IMR-90 (cell line): ENCODE data around the gene NTF3. TPM values are rescaled to one million over a fixed set of nuclear protein-coding genes. Genes with fewer than 3 reads are reported as not detected.

Source experiments
- ATAC-seq: fragments of 200-7000 bp; cut with Tn5 transposase; 2 replicates; pipeline ENCODE4 v1.9.1; 2020; ENCODE audit warnings: low read depth, mild to moderate bottlenecking, moderate library complexity
- BruUV-seq: library from RNA; stranded (reverse); fragments of 400-500 nt; replicated peaks from 2 replicates; lab custom pipeline; 2021; lab: Mats Ljungman, UMichigan
- CTCF ChIA-PET: fragments of 300-600 bp; formaldehyde crosslinking; extraction: SDS; loops from one replicate; lab custom pipeline; 2021; ENCODE audit warnings: antibody characterized with exemption; lab: Yijun Ruan, JAX
- POLR2A ChIA-PET: fragments of 300-600 bp; sonication (Branson Sonifier 250); formaldehyde crosslinking; loops from one replicate; lab custom pipeline; 2022; ENCODE audit warnings: antibody characterized with exemption; ENCODE audit not compliant: unreplicated experiment; lab: Charles Lee
- DNase-seq: peaks from one replicate; pipeline ENCODE4 v3.0.0; 2013
- H2AFZ ChIP-seq: replicated peaks from 2 replicates; pipeline ENCODE3; 2013; ENCODE audit warnings: low read length, mild to moderate bottlenecking; ENCODE audit not compliant: poor library complexity
- H2AK5ac ChIP-seq: 2 replicates; pipeline ENCODE4 v1.6.1; 2013; ENCODE audit warnings: low read depth, low read length, inconsistent platforms
- H2AK9ac ChIP-seq: replicated peaks from 2 replicates; pipeline ENCODE3; 2013; ENCODE audit warnings: mild to moderate bottlenecking, low read depth, low read length, moderate library complexity; ENCODE audit not compliant: poor library complexity
- H2BK120ac ChIP-seq: 2 replicates; pipeline ENCODE4 v1.6.1; 2013; ENCODE audit warnings: low read depth, low read length, inconsistent platforms
- H2BK15ac ChIP-seq: 3 replicates; pipeline ENCODE4 v1.6.1; 2013; ENCODE audit warnings: low read depth, low read length, inconsistent platforms
- H2BK20ac ChIP-seq: 2 replicates; pipeline ENCODE4 v1.6.1; 2013; ENCODE audit warnings: low read depth, mild to moderate bottlenecking, inconsistent platforms, low read length, moderate library complexity
- H2BK5ac ChIP-seq: 2 replicates; pipeline ENCODE4 v1.6.1; 2013; ENCODE audit warnings: mild to moderate bottlenecking, low read depth, low read length, inconsistent platforms; ENCODE audit not compliant: poor library complexity, severe bottlenecking
- H3K14ac ChIP-seq: replicated peaks from 2 replicates; pipeline ENCODE4 v1.6.1; 2013; ENCODE audit warnings: low read depth, low read length, inconsistent platforms
- H3K18ac ChIP-seq: 2 replicates; pipeline ENCODE4 v1.6.1; 2013; ENCODE audit warnings: low read depth, low read length, control low read depth
- H3K23ac ChIP-seq: 2 replicates; pipeline ENCODE4 v1.6.1; 2013; ENCODE audit warnings: low read depth, low read length, inconsistent platforms
- H3K27ac ChIP-seq: 2 replicates; pipeline ENCODE4 v1.5.1; 2013; ENCODE audit warnings: mild to moderate bottlenecking, control low read depth, low read length; ENCODE audit not compliant: insufficient read depth
- H3K27me3 ChIP-seq: 2 replicates; pipeline ENCODE4 v1.6.1; 2013; ENCODE audit warnings: low read length; ENCODE audit not compliant: control insufficient read depth, insufficient read depth
- H3K36me3 ChIP-seq: 2 replicates; pipeline ENCODE4 v1.6.1; 2013; ENCODE audit warnings: low read length, mixed read lengths; ENCODE audit not compliant: control insufficient read depth, insufficient read depth
- H3K4ac ChIP-seq: 2 replicates; pipeline ENCODE4 v1.6.1; 2013; ENCODE audit warnings: low read depth, low read length, inconsistent platforms
- H3K4me1 ChIP-seq: 2 replicates; pipeline ENCODE4 v1.6.1; 2013; ENCODE audit warnings: low read length, mixed read lengths; ENCODE audit not compliant: control insufficient read depth, insufficient read depth
- H3K4me2 ChIP-seq: 2 replicates; pipeline ENCODE4 v1.6.1; 2013; ENCODE audit warnings: low read depth, mild to moderate bottlenecking, control low read depth, low read length, moderate library complexity
- H3K4me3 ChIP-seq: 2 replicates; pipeline ENCODE4 v1.5.1; 2013; ENCODE audit warnings: low read depth, mild to moderate bottlenecking, control low read depth, low read length, moderate library complexity; ENCODE audit not compliant: insufficient read depth
- H3K56ac ChIP-seq: 2 replicates; pipeline ENCODE4 v1.6.1; 2013; ENCODE audit warnings: low read length, inconsistent platforms; ENCODE audit not compliant: insufficient read depth; ENCODE audit errors: extremely low read depth
- H3K79me1 ChIP-seq, 2 experiments: 2 replicates each; pipeline ENCODE4 v1.6.1; 2013; ENCODE audit warnings: low read length in 2 of 2, inconsistent platforms in 1 of 2, low read depth in 1 of 2
- H3K9ac ChIP-seq: 2 replicates; pipeline ENCODE4 v1.6.1; 2013; ENCODE audit warnings: low read depth, low read length, control low read depth
- H3K9me1 ChIP-seq: 2 replicates; pipeline ENCODE4 v1.6.1; 2013; ENCODE audit warnings: low read length, inconsistent platforms; ENCODE audit not compliant: insufficient read depth
- H3K9me3 ChIP-seq: 2 replicates; pipeline ENCODE4 v1.6.1; 2013; ENCODE audit warnings: low read length; ENCODE audit not compliant: control insufficient read depth, insufficient read depth
- H4K20me1 ChIP-seq: 2 replicates; pipeline ENCODE4 v1.6.1; 2013; ENCODE audit warnings: low read length, inconsistent platforms; ENCODE audit not compliant: insufficient read depth
- H4K5ac ChIP-seq: 2 replicates; pipeline ENCODE4 v1.6.1; 2013; ENCODE audit warnings: mild to moderate bottlenecking, low read depth, low read length, control low read depth
- H4K8ac ChIP-seq, 2 experiments: 2 replicates each; pipeline ENCODE4 v1.6.1; 2013; ENCODE audit warnings: low read depth in 2 of 2, low read length in 2 of 2, control low read depth in 1 of 2, inconsistent platforms in 1 of 2
- H4K91ac ChIP-seq: 2 replicates; pipeline ENCODE4 v1.6.1; 2013; ENCODE audit warnings: low read depth, low read length, inconsistent platforms; ENCODE audit not compliant: insufficient read depth
- BHLHE40 ChIP-seq: fragments of 150-350 bp; IDR thresholded peaks from 2 replicates; pipeline ENCODE4 v1.6.1; 2016; ENCODE audit warnings: mild to moderate bottlenecking, low read depth, low read length
- CEBPB ChIP-seq: IDR thresholded peaks from 2 replicates; pipeline ENCODE4 v1.6.1; 2012; ENCODE audit warnings: low read depth, low read length, improper control_type of control experiment
- CHD1 ChIP-seq: IDR thresholded peaks from 2 replicates; pipeline ENCODE4 v1.6.1; 2012; ENCODE audit warnings: low read depth, low read length, improper control_type of control experiment
- ELK1 ChIP-seq: fragments of 150-350 bp; IDR thresholded peaks from 2 replicates; pipeline ENCODE4 v1.6.1; 2016; ENCODE audit warnings: low read depth, mild to moderate bottlenecking, low read length, moderate library complexity, borderline replicate concordance
- FOS ChIP-seq: fragments of 150-350 bp; IDR thresholded peaks from 2 replicates; pipeline ENCODE4 v1.6.1; 2016; ENCODE audit warnings: low read depth, low read length
- MAFK ChIP-seq: IDR thresholded peaks from 2 replicates; pipeline ENCODE4 v1.6.1; 2012; ENCODE audit warnings: low read depth, low read length, improper control_type of control experiment
- MAZ ChIP-seq: IDR thresholded peaks from 2 replicates; pipeline ENCODE4 v1.6.1; 2012; ENCODE audit warnings: low read depth, mild to moderate bottlenecking, low read length, improper control_type of control experiment, moderate library complexity, borderline replicate concordance
- MXI1 ChIP-seq: IDR thresholded peaks from 2 replicates; pipeline ENCODE4 v1.6.1; 2012; ENCODE audit warnings: low read depth, mild to moderate bottlenecking, low read length, moderate library complexity, borderline replicate concordance
- NFE2L2 ChIP-seq: fragments of 150-350 bp; IDR thresholded peaks from 2 replicates; pipeline ENCODE4 v1.6.1; 2016; ENCODE audit warnings: low read depth, mild to moderate bottlenecking, low read length
- POLR2A ChIP-seq: IDR thresholded peaks from 2 replicates; pipeline ENCODE4 v1.6.1; 2012; ENCODE audit warnings: mild to moderate bottlenecking, low read depth, low read length
- RAD21 ChIP-seq: IDR thresholded peaks from 2 replicates; pipeline ENCODE4 v1.6.1; 2012; ENCODE audit warnings: low read length, improper control_type of control experiment
- RCOR1 ChIP-seq: IDR thresholded peaks from 2 replicates; pipeline ENCODE4 v1.6.1; 2012; ENCODE audit warnings: mild to moderate bottlenecking, low read length, improper control_type of control experiment; ENCODE audit not compliant: insufficient replicate concordance
- RFX5 ChIP-seq: IDR thresholded peaks from 2 replicates; pipeline ENCODE4 v1.8.0; 2012; ENCODE audit warnings: low read depth, mild to moderate bottlenecking, low read length, moderate library complexity
- SMC3 ChIP-seq: fragments of 150-350 bp; IDR thresholded peaks from 2 replicates; pipeline ENCODE4 v1.6.1; 2016; ENCODE audit warnings: low read depth, mild to moderate bottlenecking, antibody characterized with exemption, low read length, moderate library complexity
- USF2 ChIP-seq: fragments of 150-350 bp; IDR thresholded peaks from 2 replicates; pipeline ENCODE4 v1.6.1; 2017; ENCODE audit warnings: mild to moderate bottlenecking, antibody characterized with exemption, low read length, low read depth
- WGBS, 2 experiments: methylation state at CpG; one replicate each; pipeline versions ENCODE4 v1.1.5 to v1.1.7; 2013; ENCODE audit warnings: missing lambda C conversion rate in 2 of 2; ENCODE audit not compliant: insufficient read length in 1 of 2; ENCODE audit errors: extremely low coverage in 2 of 2; 5-methylcytosine and 5-hydroxymethylcytosine counted together
- dilution Hi-C: fragments of 300-500 bp; cut with HindIII; formaldehyde crosslinking; loops from one replicate; pipeline ENCODE4 v1.14.3; 2018; ENCODE audit warnings: low sequenced_read_pairs; ENCODE audit not compliant: unreplicated experiment
- in situ Hi-C: fragments of 300-500 bp; cut with MboI; formaldehyde crosslinking; loops from 3 replicates; pipeline ENCODE4 v1.14.3; 2019; ENCODE audit warnings: low sequenced_read_pairs, inconsistent platforms, mixed read lengths
- intact Hi-C: fragments of 100-400 bp; cut with micrococcal nuclease; formaldehyde crosslinking; loops from 2 replicates; pipeline ENCODE4 v1.10.0; 2022
- polyA plus RNA-seq, 3 experiments: library from polyadenylated mRNA; depleted of rRNA; stranded (reverse); fragments of >200 nt; gene quantifications; 2 replicates each; pipeline ENCODE4 v1.2.3, GENCODE V29; 2012; ENCODE audit warnings: low replicate concordance in 1 of 3
- total RNA-seq: library from RNA; depleted of rRNA; stranded (reverse); fragments of >200 nt; gene quantifications from 2 replicates; pipeline ENCODE4 v1.2.3, GENCODE V29; 2012
- TF ChIP-seq, protein P1 (sequence below): conservative IDR thresholded peaks from 2 replicates; pipeline ENCODE4 v1.5.1; 2012; ENCODE audit warnings: mild to moderate bottlenecking, low read depth, low read length, improper control_type of control experiment

The NTF3 gene
- total and polyA plus RNA-seq, 2 of the 4 experiments (the other 2 are of a cell fraction): 12.2 to 32.4 TPM

- Histone ChIP-seq H2AK9ac (no peak overlapping the region), H4K5ac (no peak overlapping the region), H3K36me3 (no peaks in the 10 kb centered on the region), H4K20me1 (no peaks in the 10 kb centered on the region), H3K4me3 (no peak overlapping the region), H3K18ac (no peak overlapping the region), H3K9ac (no peak overlapping the region), H3K4me1 (no peaks in the 10 kb centered on the region), H3K56ac (no peak overlapping the region), H2BK5ac (no peak overlapping the region), H3K79me1 (no peaks in the 10 kb centered on the region), H2AK5ac (no peak overlapping the region), H2AFZ (no peak overlapping the region), H2BK15ac (no peak overlapping the region), H3K4ac (no peak overlapping the region), H2BK120ac (no peak overlapping the region), H3K9me3 (no peaks in the 10 kb centered on the region), H3K9me1 (0 out of 2 replicates have a peak, but pooled peaks cover 10% of the 10 kb centered on the region), H2BK20ac (no peak overlapping the region), H3K27ac (no peak overlapping the region), H3K14ac (no peak overlapping the region), H3K23ac (no peak overlapping the region), H4K8ac (no peak overlapping the region), H3K4me2 (no peak overlapping the region), H3K27me3 (no peaks in the 10 kb centered on the region), H4K91ac (no peak overlapping the region)
- no peak for DNase-seq
- ATAC-seq: no peak
- POLR2A ChIA-PET: no interaction called here
- no TSS peak for BruUV-seq
- TF ChIP-seq RAD21 (no peak), MXI1 (no peak), ELK1 (no peak), USF2 (no peak), BHLHE40 (no peak), NFE2L2 (no peak), FOS (no peak), RCOR1 (no peak), MAFK (no peak), CHD1 (no peak), SMC3 (no peak), MAZ (no peak), CEBPB (no peak), RFX5 (no peak), POLR2A (no peak)
- TF ChIP-seq, protein P1, sequence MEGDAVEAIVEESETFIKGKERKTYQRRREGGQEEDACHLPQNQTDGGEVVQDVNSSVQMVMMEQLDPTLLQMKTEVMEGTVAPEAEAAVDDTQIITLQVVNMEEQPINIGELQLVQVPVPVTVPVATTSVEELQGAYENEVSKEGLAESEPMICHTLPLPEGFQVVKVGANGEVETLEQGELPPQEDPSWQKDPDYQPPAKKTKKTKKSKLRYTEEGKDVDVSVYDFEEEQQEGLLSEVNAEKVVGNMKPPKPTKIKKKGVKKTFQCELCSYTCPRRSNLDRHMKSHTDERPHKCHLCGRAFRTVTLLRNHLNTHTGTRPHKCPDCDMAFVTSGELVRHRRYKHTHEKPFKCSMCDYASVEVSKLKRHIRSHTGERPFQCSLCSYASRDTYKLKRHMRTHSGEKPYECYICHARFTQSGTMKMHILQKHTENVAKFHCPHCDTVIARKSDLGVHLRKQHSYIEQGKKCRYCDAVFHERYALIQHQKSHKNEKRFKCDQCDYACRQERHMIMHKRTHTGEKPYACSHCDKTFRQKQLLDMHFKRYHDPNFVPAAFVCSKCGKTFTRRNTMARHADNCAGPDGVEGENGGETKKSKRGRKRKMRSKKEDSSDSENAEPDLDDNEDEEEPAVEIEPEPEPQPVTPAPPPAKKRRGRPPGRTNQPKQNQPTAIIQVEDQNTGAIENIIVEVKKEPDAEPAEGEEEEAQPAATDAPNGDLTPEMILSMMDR: no peak
- CTCF ChIA-PET: no interaction called here
- 90% methylated on average over 2 of the region's 4 CpGs; no CpG with 5 or more reads in 1 of the 2 experiments for WGBS, 2 experiments
- in situ Hi-C loops: no loop called here
- intact Hi-C loops: no loop called here
- dilution Hi-C loops: no loop called here
Observed at GRCh38 chr12:5520037-5520436, 88.1 kb downstream of the NTF3 start.
